A673 (cell line): Measurements from ENCODE around the gene FBXL13.
"Not testable (repeated sequence)": the region's sequence is repeated elsewhere in the genome, so short reads cannot be mapped to it uniquely, and the experiment has no call there.

Experiments
- CTCF ChIP-seq: fragments of 300-800, 200-600 bp; sonication (generic); conservative IDR thresholded peaks from 2 replicates; pipeline ENCODE4 v1.5.1; 2017; ENCODE audit warnings: low read depth, mild to moderate bottlenecking, antibody characterized with exemption, low read length, moderate library complexity, mixed read lengths
- EZH2 ChIP-seq: fragments of 200-600 bp; sonication (generic); IDR thresholded peaks from 2 replicates; pipeline ENCODE4 v1.6.1; 2017; ENCODE audit warnings: borderline replicate concordance, low read depth, mild to moderate bottlenecking, mixed read lengths, antibody characterized with exemption, low read length; ENCODE audit not compliant: poor library complexity, severe bottlenecking

DNA sequence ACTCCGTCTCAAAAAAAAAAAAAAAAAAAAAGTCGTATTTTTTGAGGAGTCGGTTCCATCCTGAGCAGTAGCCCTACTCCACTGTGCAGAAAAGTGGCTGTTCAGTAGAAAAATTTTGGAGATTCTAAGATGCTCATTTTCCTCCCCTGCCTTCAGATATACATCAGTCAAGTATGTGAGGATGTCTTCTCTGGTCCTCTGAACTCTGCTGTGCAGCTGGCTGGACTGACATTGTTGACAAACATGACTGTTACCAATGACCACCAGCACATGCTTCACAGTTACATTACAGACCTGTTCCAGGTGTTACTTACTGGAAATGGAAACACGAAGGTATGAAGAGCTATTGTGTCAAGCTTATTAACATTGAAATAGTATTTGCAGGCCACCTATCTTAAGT is 17.7 kb upstream of the FBXL13 start:
- TF ChIP-seq CTCF, EZH2: not testable (repeated sequence)
